ENCODE measurements around the gene QPRT. TPM values are rescaled to one million over a fixed set of nuclear protein-coding genes. Genes with fewer than 3 reads are reported as not detected.
A peak's percentile ranks its signal among the peaks of the same experiment; 100 is the strongest.

The QPRT gene
- total and polyA plus RNA-seq, 2 of the 8 experiments (the other 6 are each of a cell fraction or from before 2014, with no cell fraction given), result 89.0 to 102 TPM

DNA sequence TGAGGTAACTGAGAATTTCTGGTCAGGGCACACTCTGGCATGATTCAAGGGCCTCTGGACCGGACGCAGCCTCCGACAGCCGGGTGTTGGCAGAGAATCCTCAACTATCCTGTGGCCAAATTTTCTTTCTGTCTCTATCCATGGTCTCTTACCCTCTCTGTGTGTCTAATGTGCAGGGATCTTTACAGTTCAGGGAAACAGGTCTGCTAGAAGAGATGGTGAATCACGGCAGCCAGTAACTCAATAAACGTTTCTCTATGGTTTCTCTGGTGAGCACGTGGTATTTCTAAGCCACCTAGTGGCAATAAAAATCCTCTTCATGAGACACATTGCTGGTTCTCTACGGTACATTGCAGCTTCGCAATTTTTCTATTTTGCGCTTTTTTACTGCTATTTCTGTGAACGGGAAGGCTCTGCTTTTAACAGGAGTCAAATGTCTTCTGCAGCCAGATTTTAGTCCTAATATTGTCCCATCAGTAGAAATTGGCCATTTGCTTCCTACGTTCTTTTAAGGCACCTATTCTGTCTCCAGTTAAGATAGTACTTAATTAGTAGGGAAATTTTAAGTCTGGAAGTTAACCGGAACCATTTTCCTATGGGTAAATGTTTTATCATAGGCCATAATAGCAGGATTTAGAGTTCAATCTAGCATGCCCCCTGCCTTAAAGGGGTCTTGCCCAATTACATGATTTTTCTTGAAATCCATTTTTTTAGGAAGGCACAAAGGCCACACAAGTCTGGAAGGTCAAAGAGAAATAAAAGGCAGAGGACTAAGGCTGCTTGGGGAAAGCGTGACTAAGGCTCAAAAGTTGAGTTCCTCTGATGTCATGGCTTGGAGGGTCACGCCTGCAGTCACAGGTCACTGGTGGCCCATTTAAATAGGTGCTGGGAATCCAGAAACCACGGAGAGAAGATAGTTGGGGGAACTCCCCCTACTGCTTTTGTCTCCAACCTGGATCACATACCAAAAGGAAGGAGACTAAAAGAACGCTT, 31.5 kb downstream of the QPRT start (continued):
- TF ChIP-seq TAF7 (optimal IDR thresholded peaks at IDR 0.05; ENCODE audit: borderline replicate concordance, low read depth, low read length) (peak; percentile 24), KDM5A (IDR thresholded peaks at IDR 0.05; ENCODE audit: low read length) (no peak), HDAC2 (IDR thresholded peaks at IDR 0.05; ENCODE audit: borderline replicate concordance in 1 of 2, low read depth in 2 of 2, low read length in 2 of 2) (peak in 1 of 2 experiments; percentile 77; a peak in 1 of 4 replicates), TBP (IDR thresholded peaks at IDR 0.05; ENCODE audit: low read depth, low read length) (peak; percentile 74), RAD21 (IDR thresholded peaks at IDR 0.05 in 1 of 2, conservative IDR thresholded peaks at IDR 0.05 in 1 of 2; ENCODE audit: low read depth in 2 of 2, low read length in 2 of 2) (0 out of 4 replicates have a peak, but pooled peaks of 1 of the 2 experiments have one; percentile 24)
- TF ChIP-seq, protein P1, sequence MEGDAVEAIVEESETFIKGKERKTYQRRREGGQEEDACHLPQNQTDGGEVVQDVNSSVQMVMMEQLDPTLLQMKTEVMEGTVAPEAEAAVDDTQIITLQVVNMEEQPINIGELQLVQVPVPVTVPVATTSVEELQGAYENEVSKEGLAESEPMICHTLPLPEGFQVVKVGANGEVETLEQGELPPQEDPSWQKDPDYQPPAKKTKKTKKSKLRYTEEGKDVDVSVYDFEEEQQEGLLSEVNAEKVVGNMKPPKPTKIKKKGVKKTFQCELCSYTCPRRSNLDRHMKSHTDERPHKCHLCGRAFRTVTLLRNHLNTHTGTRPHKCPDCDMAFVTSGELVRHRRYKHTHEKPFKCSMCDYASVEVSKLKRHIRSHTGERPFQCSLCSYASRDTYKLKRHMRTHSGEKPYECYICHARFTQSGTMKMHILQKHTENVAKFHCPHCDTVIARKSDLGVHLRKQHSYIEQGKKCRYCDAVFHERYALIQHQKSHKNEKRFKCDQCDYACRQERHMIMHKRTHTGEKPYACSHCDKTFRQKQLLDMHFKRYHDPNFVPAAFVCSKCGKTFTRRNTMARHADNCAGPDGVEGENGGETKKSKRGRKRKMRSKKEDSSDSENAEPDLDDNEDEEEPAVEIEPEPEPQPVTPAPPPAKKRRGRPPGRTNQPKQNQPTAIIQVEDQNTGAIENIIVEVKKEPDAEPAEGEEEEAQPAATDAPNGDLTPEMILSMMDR (IDR thresholded peaks at IDR 0.05; ENCODE audit: control extremely low read depth in 1 of 3, insufficient read depth in 1 of 3, low read depth in 1 of 3, low read length in 3 of 3), result peak in 2 of 3 experiments; percentile 46 to 64; a peak in 3 of 4 replicates
- TF ChIP-seq, protein P2, sequence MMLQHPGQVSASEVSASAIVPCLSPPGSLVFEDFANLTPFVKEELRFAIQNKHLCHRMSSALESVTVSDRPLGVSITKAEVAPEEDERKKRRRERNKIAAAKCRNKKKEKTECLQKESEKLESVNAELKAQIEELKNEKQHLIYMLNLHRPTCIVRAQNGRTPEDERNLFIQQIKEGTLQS (IDR thresholded peaks at IDR 0.05; ENCODE audit: insufficient read depth, low read depth, low read length), result peak; percentile 64
- TF ChIP-seq, protein P3, sequence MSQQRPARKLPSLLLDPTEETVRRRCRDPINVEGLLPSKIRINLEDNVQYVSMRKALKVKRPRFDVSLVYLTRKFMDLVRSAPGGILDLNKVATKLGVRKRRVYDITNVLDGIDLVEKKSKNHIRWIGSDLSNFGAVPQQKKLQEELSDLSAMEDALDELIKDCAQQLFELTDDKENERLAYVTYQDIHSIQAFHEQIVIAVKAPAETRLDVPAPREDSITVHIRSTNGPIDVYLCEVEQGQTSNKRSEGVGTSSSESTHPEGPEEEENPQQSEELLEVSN (IDR thresholded peaks at IDR 0.05), result peak; percentile 36; the same call in 1 of the 2 replicates
